B cell (primary cell): Measurements from ENCODE around the gene EGLN2. TPM values are rescaled to one million over a fixed set of nuclear protein-coding genes. Genes with fewer than 3 reads are reported as not detected.
"Not testable (repeated sequence)": the region's sequence is repeated elsewhere in the genome, so short reads cannot be mapped to it uniquely, and the experiment has no call there.

ENCODE experiments used
- ATAC-seq: fragments of 200-7000 bp; cut with Tn5 transposase; one replicate; pipeline ENCODE4 v1.10.0; 2021; ENCODE audit warnings: low read depth, mild to moderate bottlenecking, moderate number of reproducible peaks, moderate library complexity
- CTCF ChIA-PET: fragments of 350-600 bp; sonication (Branson Sonifier 250); formaldehyde crosslinking; loops from one replicate; lab custom pipeline; 2021; ENCODE audit warnings: antibody characterized with exemption, inconsistent platforms; lab: Charles Lee
- POLR2A ChIA-PET: fragments of 350-600 bp; sonication (Branson Sonifier 250); formaldehyde crosslinking; loops from one replicate; lab custom pipeline; 2021; ENCODE audit warnings: antibody characterized with exemption; lab: Charles Lee
- DNase-seq: peaks from one replicate; pipeline ENCODE4 v3.0.0; 2013
- H2AFZ ChIP-seq: 2 replicates; pipeline ENCODE4 v1.6.1; 2012; ENCODE audit warnings: mild to moderate bottlenecking, low read depth, low read length; ENCODE audit not compliant: insufficient read depth, poor library complexity, severe bottlenecking
- H3K27ac ChIP-seq, 2 donors: 1 replicate in 1 of 2; 2 replicates in 1 of 2; pipeline ENCODE4 v1.5.1; 2012 to 2013; ENCODE audit warnings: low read length in 2 of 2, mild to moderate bottlenecking in 2 of 2, moderate library complexity in 1 of 2
- H3K27me3 ChIP-seq, 4 experiments: fragments of 200-600 bp in 1 of 4; sonication (generic) in 1 of 4; replicated peaks in 1 of 4; 1 replicate in 2 of 4; 2 replicates in 2 of 4; pipeline versions ENCODE4 v1.6.1 to v1.7.0; 2013 to 2016; ENCODE audit warnings: low read length in 3 of 4, mild to moderate bottlenecking in 2 of 4, mixed read lengths in 1 of 4, moderate library complexity in 1 of 4; ENCODE audit not compliant: insufficient read depth in 4 of 4, control insufficient read depth in 3 of 4; ENCODE audit errors: control extremely low read depth in 1 of 4
- H3K36me3 ChIP-seq, 2 experiments: replicated peaks in 1 of 2; 1 replicate in 1 of 2; 2 replicates in 1 of 2; pipeline versions ENCODE4 v1.6.1 to v1.7.1; 2013; ENCODE audit warnings: low read length in 1 of 2; ENCODE audit not compliant: insufficient read depth in 2 of 2, control insufficient read depth in 1 of 2; ENCODE audit errors: control extremely low read depth in 1 of 2, extremely low read depth in 1 of 2
- H3K4me1 ChIP-seq, 2 donors: fragments of 200-600 bp in 1 of 2; sonication (generic) in 1 of 2; 1 replicate in 1 of 2; 2 replicates in 1 of 2; pipeline versions ENCODE4 v1.5.1 to v1.6.1; 2013 to 2017; ENCODE audit warnings: low read length in 2 of 2; ENCODE audit not compliant: control insufficient read depth in 2 of 2, insufficient read depth in 2 of 2
- H3K4me2 ChIP-seq: replicated peaks from 2 replicates; pipeline ENCODE3; 2012; ENCODE audit warnings: mild to moderate bottlenecking, low read depth, low read length; ENCODE audit not compliant: poor library complexity, severe bottlenecking
- H3K4me3 ChIP-seq, 5 experiments: fragments of 200-600 bp in 1 of 5; sonication (generic) in 1 of 5; 1 replicate in 3 of 5; 2 replicates in 2 of 5; pipeline versions ENCODE4 v1.5.1 to v1.7.0; 2011 to 2016; ENCODE audit warnings: low read length in 4 of 5, mild to moderate bottlenecking in 4 of 5, low read depth in 2 of 5, control low read depth in 1 of 5, moderate library complexity in 1 of 5; ENCODE audit not compliant: insufficient read depth in 1 of 5; ENCODE audit errors: control extremely low read depth in 1 of 5, extremely low read depth in 1 of 5
- H3K79me2 ChIP-seq: fragments of 200-600 bp; sonication (generic); one replicate; pipeline ENCODE4 v1.6.0; 2016; ENCODE audit warnings: low read length; ENCODE audit not compliant: control insufficient read depth, insufficient read depth
- H3K9ac ChIP-seq: fragments of 200-600 bp; sonication (generic); 2 replicates; pipeline ENCODE4 v1.6.1; 2017; ENCODE audit warnings: mild to moderate bottlenecking, low read length, moderate library complexity
- H3K9me3 ChIP-seq, 3 donors: one replicate each; pipeline versions ENCODE4 v1.6.1 to v1.7.1; 2013; ENCODE audit warnings: low read length in 2 of 3; ENCODE audit not compliant: control insufficient read depth in 2 of 3, insufficient read depth in 1 of 3; ENCODE audit errors: control extremely low read depth in 1 of 3
- H4K20me1 ChIP-seq: 2 replicates; pipeline ENCODE4 v1.6.0; 2012; ENCODE audit warnings: mild to moderate bottlenecking, low read length; ENCODE audit not compliant: insufficient read depth, control insufficient read depth, poor library complexity, severe bottlenecking
- H3K27ac Mint-ChIP-seq: one replicate; pipeline ENCODE4 v1.8.0; 2021; ENCODE audit warnings: mixed read lengths
- H3K27me3 Mint-ChIP-seq: one replicate; pipeline ENCODE4 v1.8.0; 2021; ENCODE audit warnings: mixed read lengths
- H3K4me1 Mint-ChIP-seq: one replicate; pipeline ENCODE4 v1.8.0; 2021; ENCODE audit warnings: mixed read lengths
- H3K4me3 Mint-ChIP-seq: one replicate; pipeline ENCODE4 v1.8.0; 2021; ENCODE audit warnings: mixed read lengths
- H3K9me3 Mint-ChIP-seq: one replicate; pipeline ENCODE4 v1.8.0; 2022; ENCODE audit warnings: mixed read lengths; ENCODE audit not compliant: insufficient read depth
- CTCF ChIP-seq: fragments of 200-600 bp; IDR thresholded peaks from one replicate; pipeline ENCODE4 v1.8.0; 2022; ENCODE audit warnings: antibody characterized with exemption, mild to moderate bottlenecking
- EZH2 ChIP-seq: IDR thresholded peaks from 2 replicates; pipeline ENCODE4 v1.6.1; 2012; ENCODE audit warnings: borderline replicate concordance, low read depth, mild to moderate bottlenecking, moderate library complexity, low read length; ENCODE audit not compliant: insufficient read depth, poor library complexity, severe bottlenecking
- WGBS: methylation state at CpG from one replicate; pipeline ENCODE4 v1.1.5; 2013; ENCODE audit warnings: missing lambda C conversion rate; ENCODE audit not compliant: insufficient coverage; 5-methylcytosine and 5-hydroxymethylcytosine counted together
- intact Hi-C: fragments of 100-400 bp; cut with micrococcal nuclease; formaldehyde crosslinking; loops from one replicate; pipeline ENCODE4 v1.10.0; 2022
- polyA plus RNA-seq: library from polyadenylated mRNA; depleted of rRNA; stranded (reverse); fragments of >200 nt; gene quantifications from 2 replicates; pipeline ENCODE4 v1.2.3, GENCODE V29; 2012
- total RNA-seq, 2 donors: library from RNA; stranded (reverse); fragments of 120-200 nt in 1 of 2; gene quantifications; 1 replicate in 1 of 2; 2 replicates in 1 of 2; pipeline versions ENCODE4 v1.2.3 to v1.2.4, GENCODE V29; 2013 to 2022

The EGLN2 gene
- total and polyA plus RNA-seq, 2 donors (not counting 1 experiment from before 2014, with no cell fraction given): 130 to 178 TPM

GRCh38 chr19:40819479-40820234 lies 20.7 kb downstream of the EGLN2 start:
- Mint-ChIP-seq H3K4me1 (peaks cover 29% of the 10 kb centered on the region), H3K4me3 (peak overlapping the region; percentile 42), H3K27ac (peak overlapping the region; percentile 73)
- DNase-seq (peak; percentile 79), ATAC-seq (peak; percentile 50)
- peak; percentile 85 for TF ChIP-seq CTCF
- WGBS: no CpG with 5 or more reads among the region's 6 CpGs
- Histone ChIP-seq H3K4me1 (peaks cover 14 to 33% of the 10 kb centered on the region in 2 donors), H3K4me2 (peak overlapping the region; percentile 60)
- H3K27me3 Mint-ChIP-seq, H3K36me3 ChIP-seq, H3K27me3 ChIP-seq, H3K27ac ChIP-seq, H2AFZ ChIP-seq, H3K79me2 ChIP-seq, H3K9me3 Mint-ChIP-seq, H4K20me1 ChIP-seq, H3K9ac ChIP-seq, H3K4me3 ChIP-seq, H3K9me3 ChIP-seq: not testable (repeated sequence)
- intact Hi-C loops: loop anchor here (1.0 to 5.0 kb wide), 3 partner anchors 42 to 156 kb away; partner anchors contain the start of genes ACTMAP, MIA, RAB4B and SNRPA
- ChIA-PET POLR2A (interaction anchor here (0.5 to 3.1 kb wide), 8 partner anchors 21 to 514 kb away, joined by 3 to 15 read pairs (median 5); partner anchors contain the start of genes COQ8B, EGLN2, ITPKC and RAB4B), CTCF (interaction anchor here (0.6 to 3.8 kb wide), 29 partner anchors 8 to 494 kb away, joined by 3 to 117 read pairs (median 5); partner anchors contain the start of genes ACTMAP, COQ8B, EGLN2 and ITPKC)

- Histone ChIP-seq H3K9ac (no peak overlapping the region), H3K79me2 (no peaks in the 10 kb centered on the region), H3K4me1 (peaks cover 14 to 28% of the 10 kb centered on the region in 2 donors), H3K36me3 (no peaks in the 10 kb centered on the region), H4K20me1 (no peaks in the 10 kb centered on the region), H3K4me2 (no peak overlapping the region), H3K4me3 (no peak overlapping the region), H3K27me3 (no peaks in the 10 kb centered on the region), H2AFZ (no peak overlapping the region), H3K27ac (no peak overlapping the region), H3K9me3 (no peaks in the 10 kb centered on the region)
- ChIA-PET POLR2A (no interaction called here), CTCF (interaction anchor here (1.1 to 3.8 kb wide), 2 partner anchors 16 to 160 kb away, joined by 3 to 117 read pairs; no protein-coding TSS in a partner anchor)
- Mint-ChIP-seq H3K9me3 (no peaks in the 10 kb centered on the region), H3K4me3 (no peak overlapping the region), H3K4me1 (peaks cover 29% of the 10 kb centered on the region), H3K27ac (no peak overlapping the region), H3K27me3 (no peaks in the 10 kb centered on the region)
- intact Hi-C loops: no loop called here
- ATAC-seq: no peak
- no peak for TF ChIP-seq CTCF
- no peak for TF ChIP-seq EZH2
- no peak for DNase-seq
- 93% methylated on average over 22 of the region's 22 CpGs for WGBS
These were observed 23.2 kb downstream of the EGLN2 start for GRCh38 chr19:40822161-40822560.
